Stimulated activated CD8-positive, alpha-beta memory T cell treated with anti-CD3 and anti-CD28 coated beads, Interleukin-15, amount 100 ng/mL, for 48 hours (primary cell): ENCODE results near the gene ARMH3.
"Not testable (repeated sequence)": the region's sequence is repeated elsewhere in the genome, so short reads cannot be mapped to it uniquely, and the experiment has no call there.

Experiments used
- DNase-seq, 2 donors: peaks; one replicate each; pipeline ENCODE4 v3.0.0-alpha.2; 2020; ENCODE audit warnings: low read depth in 2 of 2

ARMH3 gene

DNA sequence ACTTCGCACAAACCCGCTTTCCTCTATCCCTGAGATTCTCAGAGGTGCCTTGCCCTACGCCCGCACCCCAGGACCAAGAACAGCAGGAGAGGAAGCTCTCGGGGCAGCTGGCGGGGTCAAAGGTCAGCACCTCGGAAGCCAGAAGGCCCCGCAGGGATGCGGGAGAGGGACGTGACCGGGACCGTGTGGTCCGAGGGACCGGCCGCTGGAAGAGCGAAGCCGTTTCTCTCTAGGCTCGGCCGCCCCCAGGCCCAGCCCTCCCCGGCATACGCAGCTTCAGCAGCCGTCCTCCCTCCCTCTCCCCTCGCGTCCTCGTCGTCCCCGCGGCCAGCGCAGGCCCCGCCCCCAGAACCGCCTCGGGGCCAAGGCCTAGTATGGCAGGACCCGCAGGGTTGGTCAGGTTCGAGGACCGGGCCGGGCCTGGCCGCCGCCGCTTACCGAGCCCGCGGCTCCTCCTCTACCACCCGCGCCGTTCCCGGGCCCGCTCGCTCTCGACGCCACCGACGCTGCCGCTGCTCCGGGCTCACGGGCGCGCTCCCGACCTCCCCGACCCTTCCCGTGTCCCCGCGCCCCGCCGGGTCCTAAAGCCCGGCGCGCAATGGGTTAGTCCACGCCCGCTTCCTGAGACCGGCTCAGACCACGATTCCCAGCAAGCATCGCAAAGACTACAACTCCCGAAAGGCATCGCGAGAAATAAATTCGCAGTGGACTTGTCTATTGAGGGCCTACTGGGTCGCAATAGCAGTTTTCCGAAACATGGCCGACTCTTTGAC lies at the start of gene ARMH3:
Gene ARMH3 (minus strand): TSS at position 527 of the 773 bp plus-strand sequence. CDS start 16,059 bp downstream, outside the sequence.
- DNase-seq = peak; percentile 86 to 87

- no peak for DNase-seq
Observed at GRCh38 chr10:102102421-102102820, 46.4 kb upstream of the ARMH3 start.

DNA sequence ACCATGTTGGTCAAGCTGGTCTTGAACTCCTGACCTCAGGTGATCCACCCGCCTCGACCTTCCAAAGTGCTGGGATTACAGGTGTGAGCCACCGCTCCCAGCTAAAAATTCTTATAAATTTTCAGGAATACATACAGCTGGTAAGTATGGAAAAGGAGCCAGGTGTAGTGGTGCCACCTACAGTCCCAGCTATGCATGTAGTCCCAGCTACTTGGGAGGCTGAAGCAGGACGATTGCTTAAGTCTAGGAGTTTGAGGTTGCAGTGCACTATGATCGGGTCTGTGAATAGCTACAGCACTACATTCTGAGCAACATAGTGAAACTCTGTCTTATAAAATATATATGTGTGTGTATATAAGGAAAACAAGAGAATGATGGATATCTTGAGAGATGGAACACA lies 45.2 kb upstream of the ARMH3 start:
- DNase-seq = no peak

DNA sequence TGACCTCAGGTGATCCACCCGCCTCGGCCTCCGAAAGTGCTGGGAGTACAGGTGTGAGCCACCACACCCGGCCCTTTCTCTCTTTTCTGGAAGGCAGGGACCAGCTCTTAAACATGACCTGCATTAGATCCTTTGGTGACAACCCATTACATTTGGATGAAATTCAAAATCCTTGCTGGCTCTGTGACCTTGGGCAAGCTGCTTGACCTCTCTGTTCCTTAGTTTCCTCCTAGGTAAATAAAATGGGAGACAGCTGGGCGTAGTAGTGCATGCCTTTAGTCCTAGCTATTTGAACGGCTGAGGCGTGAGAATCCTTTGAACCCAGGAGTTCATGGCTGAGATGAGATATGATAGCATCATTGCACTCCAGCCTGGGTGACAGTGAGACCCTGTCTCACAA lies 40.5 kb upstream of the ARMH3 start:
- no peak for DNase-seq

DNA sequence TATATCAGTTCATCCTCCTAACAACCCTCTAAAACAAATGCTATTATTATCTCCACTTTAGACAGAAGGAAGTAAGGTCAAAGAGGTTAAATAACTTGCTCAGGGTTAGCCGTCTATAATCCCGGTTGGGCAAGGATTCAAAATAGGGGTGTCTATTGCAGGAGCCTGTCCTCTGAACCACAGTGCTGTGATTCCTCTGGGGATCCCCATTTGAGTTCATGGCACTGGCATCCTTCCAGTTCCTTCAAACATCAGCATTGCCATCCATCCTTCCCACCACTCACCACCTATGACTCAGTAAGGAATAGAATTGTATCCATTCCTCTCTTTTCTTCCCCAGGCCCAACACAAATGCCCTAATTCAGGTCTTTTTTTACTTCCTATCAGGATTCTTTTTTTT lies 34.8 kb upstream of the ARMH3 start:
- no peak for DNase-seq

GRCh38 chr10:102086196-102086595 lies 30.2 kb upstream of the ARMH3 start:
- no peak for DNase-seq

- no peak for DNase-seq
Observed at GRCh38 chr10:102085336-102085735, 29.4 kb upstream of the ARMH3 start.

- DNase-seq = no peak
Observed at GRCh38 chr10:102083541-102083940, 27.6 kb upstream of the ARMH3 start.

GRCh38 chr10:102072673-102073527 lies 16.9 kb upstream of the ARMH3 start:
- DNase-seq = peak; percentile 49 to 51

DNA sequence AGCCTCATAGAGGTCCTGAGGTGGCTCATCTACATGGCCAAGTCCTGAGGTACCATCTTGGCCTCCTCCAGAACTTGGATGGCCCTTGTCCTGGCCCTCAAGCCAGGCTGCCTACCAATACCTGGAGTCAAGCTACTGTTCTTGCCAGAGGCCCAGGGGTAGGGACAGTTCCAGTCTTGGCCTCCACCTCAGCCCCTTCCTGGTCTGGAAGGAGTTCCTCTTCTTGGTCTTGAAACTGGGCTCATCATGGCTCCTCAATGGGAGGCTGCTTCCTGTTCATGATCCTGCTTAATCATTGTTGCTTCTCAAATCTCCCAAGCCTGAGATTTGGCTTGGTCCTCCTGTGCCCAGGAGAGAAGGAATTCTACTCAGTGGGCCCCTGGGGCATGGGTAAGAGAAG lies 13.1 kb upstream of the ARMH3 start:
- DNase-seq = no peak

DNA sequence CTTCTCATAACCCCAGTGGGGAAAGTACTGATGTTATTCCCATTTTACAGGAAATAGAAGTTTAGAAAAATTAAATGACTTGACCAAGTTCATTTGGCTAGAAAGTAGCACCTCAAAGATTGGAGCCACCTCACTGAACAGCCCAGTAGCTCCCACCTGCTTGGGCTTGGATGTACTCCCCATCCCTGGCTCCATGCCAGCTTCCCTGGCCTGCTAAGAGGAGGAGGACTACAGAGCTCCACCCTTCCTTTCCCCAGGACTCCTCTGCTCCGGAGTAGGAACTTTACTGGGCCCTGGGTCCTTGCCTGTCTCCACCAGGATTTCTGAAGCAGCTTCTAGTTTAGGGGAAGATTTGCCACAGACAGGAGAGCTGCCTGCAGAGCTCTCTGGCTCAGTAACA lies 12.2 kb upstream of the ARMH3 start:
- no peak for DNase-seq

DNA sequence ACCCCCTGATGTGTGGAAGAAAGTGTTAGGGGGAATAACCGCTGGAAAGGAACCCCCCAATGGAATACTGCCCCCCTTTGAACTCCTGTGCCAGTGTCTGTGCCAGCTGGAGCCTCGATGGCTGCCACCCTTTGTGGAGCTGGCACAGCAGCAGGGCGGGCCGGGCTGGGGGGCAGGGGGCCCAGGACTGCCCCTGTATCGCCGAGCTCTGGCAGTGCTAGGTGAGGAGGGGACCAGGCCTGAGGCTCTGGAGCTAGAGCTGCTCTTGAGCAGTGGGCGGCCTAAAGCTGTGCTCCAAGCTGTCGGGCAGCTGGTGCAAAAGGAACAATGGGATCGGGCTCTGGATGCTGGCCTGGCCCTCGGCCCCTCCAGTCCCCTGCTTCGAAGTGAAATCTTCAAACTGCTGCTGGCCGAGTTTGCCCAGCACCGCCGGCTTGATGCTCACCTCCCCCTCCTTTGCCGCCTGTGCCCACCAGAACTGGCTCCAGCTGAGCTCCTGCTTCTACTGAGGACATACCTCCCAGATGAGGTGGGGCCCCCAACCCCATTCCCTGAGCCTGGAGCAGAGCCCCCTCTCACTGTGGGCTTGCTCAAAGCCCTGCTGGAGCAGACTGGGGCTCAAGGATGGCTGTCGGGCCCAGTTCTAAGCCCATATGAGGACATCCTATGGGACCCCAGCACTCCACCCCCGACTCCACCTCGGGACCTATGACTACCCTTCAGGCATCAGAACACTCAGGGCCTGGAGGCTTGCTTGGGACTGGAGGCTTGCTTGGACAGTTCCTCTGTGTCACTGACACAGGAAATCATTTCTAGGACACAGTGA lies 11.3 kb upstream of the ARMH3 start:
- no peak for DNase-seq

- no peak for DNase-seq
Observed at GRCh38 chr10:102066399-102067088, 10.6 kb upstream of the ARMH3 start.

DNA sequence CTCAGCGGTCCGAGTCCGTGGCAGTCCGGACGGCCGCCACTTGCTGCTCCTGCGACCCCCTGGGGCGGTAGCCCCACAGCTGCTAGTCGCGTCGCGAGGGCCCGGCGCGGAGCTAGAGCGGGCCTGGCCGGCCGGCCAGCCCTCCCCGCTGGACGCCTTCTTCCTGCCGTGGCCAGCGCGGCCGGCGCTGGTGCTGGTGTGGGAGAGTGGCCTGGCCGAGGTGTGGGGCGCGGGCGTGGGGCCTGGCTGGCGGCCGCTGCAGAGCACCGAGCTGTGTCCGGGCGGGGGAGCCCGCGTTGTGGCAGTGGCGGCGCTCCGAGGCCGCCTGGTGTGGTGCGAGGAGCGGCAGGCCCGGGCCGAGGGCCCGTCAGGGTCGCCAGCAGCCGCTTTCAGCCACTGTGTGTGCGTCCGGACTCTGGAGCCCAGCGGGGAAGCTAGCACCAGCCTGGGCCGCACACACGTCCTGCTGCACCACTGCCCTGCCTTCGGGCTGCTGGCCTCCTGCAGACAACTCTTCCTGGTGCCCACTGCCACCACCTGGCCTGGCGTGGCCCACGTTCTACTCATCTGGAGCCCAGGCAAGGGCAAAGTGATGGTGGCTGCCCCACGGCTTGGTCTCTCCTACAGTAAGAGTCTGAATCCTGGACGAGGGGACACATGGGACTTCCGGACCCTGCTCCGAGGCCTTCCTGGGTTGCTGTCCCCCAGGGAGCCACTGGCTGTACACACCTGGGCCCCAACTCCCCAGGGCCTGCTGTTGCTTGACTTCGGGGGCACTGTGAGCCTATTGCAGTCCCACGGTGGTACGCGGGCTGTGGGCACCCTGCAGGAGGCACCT lies 9.8 kb upstream of the ARMH3 start:
- no peak for DNase-seq

GRCh38 chr10:102064868-102065560 lies 9.0 kb upstream of the ARMH3 start, which contains the start of gene HPS6:
Gene HPS6 (plus strand): TSS chr10:102065349. CDS start chr10:102065475, 126 bp downstream.
- peak; percentile 87 to 88 for DNase-seq

- no peak for DNase-seq
Observed at GRCh38 chr10:102064503-102064867, 8.5 kb upstream of the ARMH3 start.

GRCh38 chr10:102059987-102060386 lies 4.0 kb upstream of the ARMH3 start:
- no peak for DNase-seq

DNA sequence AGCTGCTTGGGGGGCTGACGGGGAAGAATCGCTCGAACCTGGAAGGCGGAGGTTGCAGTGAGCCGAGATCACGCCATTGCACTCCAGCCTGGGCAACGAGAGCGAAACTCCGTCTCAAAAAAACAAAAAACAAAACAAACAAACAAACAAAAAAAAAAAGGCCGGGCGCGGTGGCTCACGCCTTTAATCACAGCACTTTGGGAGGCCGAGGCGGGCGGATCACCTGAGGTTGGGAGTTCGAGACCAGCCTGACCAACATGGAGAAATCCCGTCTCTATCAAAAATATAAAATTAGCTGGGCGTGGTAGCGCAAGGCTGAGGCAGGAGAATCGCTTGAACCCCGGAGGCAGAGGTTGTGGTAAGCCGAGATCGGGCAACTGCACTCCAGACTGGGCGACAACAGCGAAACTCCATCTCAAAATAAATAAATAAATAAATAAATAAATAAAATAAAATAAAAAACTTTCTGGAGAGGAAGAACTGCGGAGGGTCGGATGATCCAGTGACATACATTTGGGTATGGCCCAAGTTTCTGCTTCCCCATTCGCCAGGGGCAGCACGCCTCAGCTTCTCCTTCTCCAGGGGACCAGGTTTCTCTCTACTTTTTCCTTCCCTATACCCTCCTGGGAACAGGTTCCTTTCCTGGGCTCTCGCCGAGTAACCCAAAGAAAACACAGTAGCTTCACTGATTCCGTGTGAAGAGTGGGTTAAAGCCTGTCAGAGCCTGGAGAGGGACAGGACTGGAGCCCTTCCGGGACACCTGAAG lies 909 bp downstream of the ARMH3 start:
- not testable (repeated sequence) for DNase-seq

DNA sequence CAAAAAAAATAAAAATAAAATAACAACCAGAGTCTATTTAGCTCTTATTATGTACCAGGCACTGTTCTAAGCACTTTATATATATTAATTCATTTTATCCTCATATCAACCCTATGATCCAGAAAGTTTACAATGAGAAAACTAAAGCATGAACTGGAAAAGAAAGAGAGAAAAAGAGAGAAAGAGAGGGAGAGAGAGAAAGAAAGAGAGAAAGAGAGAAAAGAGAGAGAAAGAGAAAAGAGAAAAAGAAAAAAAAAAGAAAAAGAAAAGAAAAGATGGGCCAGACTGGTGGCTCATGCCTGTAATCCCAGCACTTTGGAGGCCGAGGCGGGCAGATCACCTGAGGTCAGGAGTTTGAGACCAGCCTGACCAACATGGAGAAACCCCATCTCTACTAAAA lies 9.9 kb downstream of the ARMH3 start:
- DNase-seq = no peak
